ENCODE results near the gene PLXDC2. TPM values are rescaled to one million over a fixed set of nuclear protein-coding genes. Genes with fewer than 3 reads are reported as not detected.

PLXDC2 gene
- total RNA-seq, 4 donors from 2014 or later: 21.2 to 43.2 (median 32.7) TPM

- H3K4me1 ChIP-seq: no peaks in the 10 kb centered on the region
- DNase-seq: no peak
- no peaks in the 10 kb centered on the region for H3K9me3 ChIP-seq
- H3K36me3 ChIP-seq: no peaks in the 10 kb centered on the region
- H3K27ac ChIP-seq: no peak overlapping the region
- H3K4me3 ChIP-seq: no peak overlapping the region
- H3K27me3 ChIP-seq: no peaks in the 10 kb centered on the region
- TF ChIP-seq CTCF (IDR thresholded peaks at IDR 0.05) (no peak), POLR2A (IDR thresholded peaks at IDR 0.05) (no peak)
Measured at GRCh38 chr10:19862811-19863515, 46.7 kb downstream of the PLXDC2 start.

- no peak overlapping the region for H3K4me3 ChIP-seq
- no peaks in the 10 kb centered on the region for H3K4me1 ChIP-seq
- TF ChIP-seq CTCF (IDR thresholded peaks at IDR 0.05): no peak
- TF ChIP-seq POLR2A (IDR thresholded peaks at IDR 0.05): no peak
- no peaks in the 10 kb centered on the region for H3K36me3 ChIP-seq
- DNase-seq: no peak
- H3K27ac ChIP-seq: no peak overlapping the region
- H3K27me3 ChIP-seq: no peaks in the 10 kb centered on the region
- no peaks in the 10 kb centered on the region for H3K9me3 ChIP-seq
Measured at GRCh38 chr10:19865676-19866075, 49.4 kb downstream of the PLXDC2 start.

GRCh38 chr10:19869370-19869769 is 53.1 kb downstream of the PLXDC2 start:
- Histone ChIP-seq H3K36me3 (no peaks in the 10 kb centered on the region), H3K4me3 (no peak overlapping the region), H3K27ac (no peak overlapping the region), H3K27me3 (no peaks in the 10 kb centered on the region), H3K9me3 (no peaks in the 10 kb centered on the region), H3K4me1 (no peaks in the 10 kb centered on the region)
- DNase-seq: no peak
- TF ChIP-seq POLR2A (IDR thresholded peaks at IDR 0.05): no peak
- TF ChIP-seq CTCF (IDR thresholded peaks at IDR 0.05): no peak

GRCh38 chr10:19872504-19873271 is 56.5 kb downstream of the PLXDC2 start:
- TF ChIP-seq POLR2A (IDR thresholded peaks at IDR 0.05) (no peak), CTCF (IDR thresholded peaks at IDR 0.05) (no peak)
- H3K27me3 ChIP-seq: no peaks in the 10 kb centered on the region
- H3K9me3 ChIP-seq: no peaks in the 10 kb centered on the region
- no peaks in the 10 kb centered on the region for H3K36me3 ChIP-seq
- DNase-seq: no peak
- no peak overlapping the region for H3K27ac ChIP-seq
- no peaks in the 10 kb centered on the region for H3K4me1 ChIP-seq
- no peak overlapping the region for H3K4me3 ChIP-seq

GRCh38 chr10:19874190-19874589 is 58.0 kb downstream of the PLXDC2 start:
- no peak overlapping the region for H3K4me3 ChIP-seq
- no peaks in the 10 kb centered on the region for H3K27me3 ChIP-seq
- no peaks in the 10 kb centered on the region for H3K9me3 ChIP-seq
- no peaks in the 10 kb centered on the region for H3K36me3 ChIP-seq
- DNase-seq: no peak
- H3K27ac ChIP-seq: no peak overlapping the region
- TF ChIP-seq POLR2A (IDR thresholded peaks at IDR 0.05) (no peak), CTCF (IDR thresholded peaks at IDR 0.05) (no peak)
- H3K4me1 ChIP-seq: no peaks in the 10 kb centered on the region

All from Peyer's patch (tissue), 4 donors.